GM10248 (cell line): ENCODE results near the gene C11orf98.
A peak's percentile ranks its signal among the peaks of the same experiment; 100 is the strongest.

ENCODE experiments used
- CTCF ChIA-PET: fragments of 300-600 bp; sonication (Branson Sonifier 250); formaldehyde crosslinking; extraction: SDS; loops from one replicate; lab custom pipeline; 2021; ENCODE audit warnings: antibody characterized with exemption; lab: Yijun Ruan, JAX
- POLR2A ChIA-PET: fragments of 350-650 bp; sonication (Branson Sonifier 250); formaldehyde crosslinking; extraction: SDS; loops from one replicate; lab custom pipeline; 2020; ENCODE audit warnings: antibody characterized with exemption; lab: Yijun Ruan, JAX
- DNase-seq: peaks from one replicate; pipeline ENCODE4 v3.0.0; 2012; ENCODE audit errors: extremely low spot score
- CTCF ChIP-seq: IDR thresholded peaks from 2 replicates; pipeline ENCODE4 v1.5.1; 2012; ENCODE audit warnings: mild to moderate bottlenecking, low read depth; ENCODE audit errors: extremely low read depth, missing control alignments, control extremely low read depth

Gene C11orf98

DNA sequence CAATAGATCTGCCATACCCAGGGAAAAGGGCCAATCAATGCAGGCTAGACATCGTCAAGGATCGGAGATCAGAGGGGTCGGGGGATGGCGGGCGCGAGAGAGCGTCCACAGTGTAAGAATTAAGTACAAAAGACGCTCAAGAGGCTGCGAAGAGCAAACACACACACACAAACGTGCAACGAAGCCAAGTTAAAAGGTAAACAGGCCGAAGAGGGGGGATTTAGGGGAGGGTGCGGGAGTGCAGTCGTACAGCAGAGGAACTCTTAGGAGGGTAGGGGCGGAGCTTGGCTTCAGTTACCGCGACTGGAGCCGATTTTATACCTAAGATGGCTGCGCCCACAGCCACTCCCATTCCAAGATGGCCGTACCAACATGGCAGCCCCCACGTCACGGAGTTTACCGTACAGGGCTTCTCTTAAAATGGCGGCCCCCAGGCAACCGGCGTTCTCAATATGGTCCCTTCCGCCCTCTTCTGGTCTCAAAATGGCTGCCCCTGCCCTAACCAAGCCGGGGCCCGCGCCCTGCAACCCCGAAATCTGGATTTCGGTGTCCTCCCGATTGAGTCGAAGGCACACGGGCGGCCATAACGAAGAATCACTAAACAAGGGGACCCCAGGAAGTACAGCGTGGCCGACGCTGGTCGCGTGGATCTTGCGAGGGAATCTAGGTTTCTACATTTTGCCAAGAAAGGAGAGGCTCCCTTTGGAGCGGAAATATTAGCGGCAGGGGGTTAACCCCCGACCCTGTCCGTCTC is 44.4 kb upstream of the C11orf98 start:
- DNase-seq = peak; percentile 93
- TF ChIP-seq CTCF = peak; percentile 9
- CTCF ChIA-PET = interaction anchor here (1.0 to 9.1 kb wide), 11 partner anchors 15 to 153 kb away, joined by 3 to 79 read pairs (median 5); partner anchors contain the start of genes C11orf98, CSKMT, HNRNPUL2 and LRRN4CL
- POLR2A ChIA-PET = interaction anchor here (0.6 to 4.3 kb wide), 10 partner anchors 18 to 146 kb away, joined by 3 to 18 read pairs (median 5); partner anchors contain the start of genes C11orf98, CSKMT, HNRNPUL2 and TMEM179B

DNA sequence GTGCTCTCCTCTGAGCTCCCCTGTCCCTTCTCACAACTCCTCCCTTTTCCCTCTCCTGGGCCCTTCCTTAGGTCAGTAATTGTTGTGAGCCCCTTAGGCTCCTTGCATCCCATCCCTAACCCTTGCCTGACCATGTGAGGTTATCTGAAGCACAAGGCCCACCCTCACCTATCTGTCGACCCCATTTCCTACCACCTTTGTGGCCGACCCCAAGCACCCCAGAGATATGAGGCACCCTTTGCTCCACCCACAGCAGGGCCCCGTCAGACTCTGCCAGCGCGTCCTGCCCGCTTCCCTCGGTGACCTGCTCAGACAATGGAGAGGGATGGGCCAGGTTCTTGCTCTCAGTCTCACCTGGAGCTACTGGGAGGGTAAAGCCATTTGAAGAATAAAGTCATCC is 43.8 kb upstream of the C11orf98 start:
- ChIA-PET POLR2A (interaction anchor here (0.6 to 4.3 kb wide), 11 partner anchors 19 to 147 kb away, joined by 3 to 18 read pairs (median 5); partner anchors contain the start of genes C11orf98, CSKMT, HNRNPUL2 and MTA2), CTCF (interaction anchor here (1.0 to 9.1 kb wide), 10 partner anchors 15 to 153 kb away, joined by 3 to 79 read pairs (median 4); partner anchors contain the start of genes C11orf98, CSKMT, HNRNPUL2 and LRRN4CL)
- no peak for TF ChIP-seq CTCF
- DNase-seq = no peak

DNA sequence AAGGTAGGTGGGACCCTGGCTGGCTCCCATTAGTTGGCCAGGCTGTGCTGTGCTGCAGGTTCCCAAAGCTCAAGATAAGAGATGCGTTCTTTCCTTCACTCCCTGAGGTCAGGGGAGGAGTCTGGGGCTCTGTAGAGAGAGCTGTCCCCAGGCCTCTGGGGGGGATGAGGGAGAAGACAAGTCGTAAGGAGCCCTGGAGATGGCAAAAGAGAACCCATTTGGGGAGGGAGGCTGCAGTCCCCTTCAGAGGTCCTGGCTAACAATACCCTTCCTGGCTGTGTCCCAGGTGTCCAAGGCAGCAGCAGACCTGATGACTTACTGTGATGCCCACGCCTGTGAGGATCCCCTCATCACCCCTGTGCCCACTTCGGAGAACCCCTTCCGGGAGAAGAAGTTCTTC is 43.4 kb upstream of the C11orf98 start:
- ChIA-PET CTCF (interaction anchor here (1.0 to 9.1 kb wide), 9 partner anchors 14 to 166 kb away, joined by 3 to 79 read pairs (median 5); partner anchors contain the start of genes C11orf98, CSKMT, LRRN4CL and TUT1), POLR2A (interaction anchor here (0.6 to 4.3 kb wide), 8 partner anchors 19 to 147 kb away, joined by 3 to 18 read pairs (median 6); partner anchors contain the start of genes C11orf98, CSKMT, HNRNPUL2 and MTA2)
- TF ChIP-seq CTCF = no peak
- DNase-seq = no peak

GRCh38 chr11:62707277-62707861 is 42.4 kb upstream of the C11orf98 start, which contains the start of the genes BSCL2 and GNG3:
BSCL2 (minus strand) TSS chr11:62707424; CDS start chr11:62707195, 229 bp downstream.
GNG3 (plus strand) TSS chr11:62707676; CDS start chr11:62708296, 620 bp downstream.
- no peak for TF ChIP-seq CTCF
- ChIA-PET POLR2A (interaction anchor here (0.9 to 3.3 kb wide), 4 partner anchors 20 to 148 kb away, joined by 4 to 14 read pairs (median 4); partner anchors contain the start of genes HNRNPUL2 and TUT1), CTCF (interaction anchor here (1.2 to 9.1 kb wide), 8 partner anchors 10 to 165 kb away, joined by 3 to 79 read pairs (median 5); partner anchors contain the start of genes INTS5 and LRRN4CL)
- DNase-seq = no peak

- ChIA-PET CTCF (interaction anchor here (1.2 to 9.1 kb wide), 9 partner anchors 9 to 243 kb away, joined by 3 to 79 read pairs (median 4); partner anchors contain the start of gene INTS5), POLR2A (interaction anchor here (0.9 to 1.9 kb wide), 2 partner anchors 41 to 134 kb away, joined by 6 to 17 read pairs; partner anchors contain the start of genes C11orf98 and CSKMT)
- no peak for TF ChIP-seq CTCF
- no peak for DNase-seq
Observed at GRCh38 chr11:62706850-62707247, 41.8 kb upstream of the C11orf98 start.
